ENCODE results near the gene KIF16B. TPM values are rescaled to one million over a fixed set of nuclear protein-coding genes. Genes with fewer than 3 reads are reported as not detected.
"Not testable (repeated sequence)": the region's sequence is repeated elsewhere in the genome, so short reads cannot be mapped to it uniquely, and the experiment has no call there.

KIF16B gene
- total RNA-seq, 4 donors from 2014 or later: 22.2 to 59.2 (median 31.4) TPM

GRCh38 chr20:16601047-16601446, 27.8 kb upstream of the KIF16B start:
- no peak overlapping the region for H3K4me3 ChIP-seq (ENCODE audit: low read depth, poor library complexity, severe bottlenecking)
- TF ChIP-seq, protein P1, sequence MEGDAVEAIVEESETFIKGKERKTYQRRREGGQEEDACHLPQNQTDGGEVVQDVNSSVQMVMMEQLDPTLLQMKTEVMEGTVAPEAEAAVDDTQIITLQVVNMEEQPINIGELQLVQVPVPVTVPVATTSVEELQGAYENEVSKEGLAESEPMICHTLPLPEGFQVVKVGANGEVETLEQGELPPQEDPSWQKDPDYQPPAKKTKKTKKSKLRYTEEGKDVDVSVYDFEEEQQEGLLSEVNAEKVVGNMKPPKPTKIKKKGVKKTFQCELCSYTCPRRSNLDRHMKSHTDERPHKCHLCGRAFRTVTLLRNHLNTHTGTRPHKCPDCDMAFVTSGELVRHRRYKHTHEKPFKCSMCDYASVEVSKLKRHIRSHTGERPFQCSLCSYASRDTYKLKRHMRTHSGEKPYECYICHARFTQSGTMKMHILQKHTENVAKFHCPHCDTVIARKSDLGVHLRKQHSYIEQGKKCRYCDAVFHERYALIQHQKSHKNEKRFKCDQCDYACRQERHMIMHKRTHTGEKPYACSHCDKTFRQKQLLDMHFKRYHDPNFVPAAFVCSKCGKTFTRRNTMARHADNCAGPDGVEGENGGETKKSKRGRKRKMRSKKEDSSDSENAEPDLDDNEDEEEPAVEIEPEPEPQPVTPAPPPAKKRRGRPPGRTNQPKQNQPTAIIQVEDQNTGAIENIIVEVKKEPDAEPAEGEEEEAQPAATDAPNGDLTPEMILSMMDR (IDR thresholded peaks at IDR 0.05): no peak
- no peak for TF ChIP-seq POLR2A (IDR thresholded peaks at IDR 0.05)
- no peak for DNase-seq (ENCODE audit: low spot score in 2 of 2)
- intact Hi-C loops (cut with DNase I; ENCODE audit: low total_unique reads): no loop called here
- WGBS, 2 donors: 40 to 48% methylated on average over 2 of the region's 2 CpGs

DNA sequence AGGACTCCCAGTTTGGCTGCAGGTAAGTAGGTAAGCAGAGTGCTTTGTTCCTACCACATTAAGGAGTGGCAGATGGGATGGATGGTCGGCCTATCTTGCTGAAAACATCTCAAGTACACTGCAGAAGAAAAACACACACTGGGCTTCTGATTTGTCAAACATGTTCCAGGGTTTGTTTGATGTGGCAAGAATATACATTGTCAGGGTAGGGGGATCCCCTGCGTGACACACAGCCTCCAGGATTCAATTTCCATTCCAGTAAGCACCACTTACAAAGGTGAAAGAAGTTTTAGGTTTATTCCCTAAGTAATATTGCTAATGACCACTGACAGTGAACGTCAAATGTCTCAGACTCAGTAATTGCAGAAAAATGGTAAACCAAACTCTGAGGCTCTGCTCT, 26.0 kb upstream of the KIF16B start:
- intact Hi-C loops (cut with DNase I; ENCODE audit: low total_unique reads): no loop called here
- no peak for DNase-seq (ENCODE audit: low spot score in 2 of 2)
- WGBS, 2 donors: 75 to 85% methylated on average over 3 of the region's 3 CpGs
- no peak for TF ChIP-seq POLR2A (IDR thresholded peaks at IDR 0.05)
- TF ChIP-seq, protein P1 (IDR thresholded peaks at IDR 0.05): no peak
- H3K4me3 ChIP-seq (ENCODE audit: low read depth, poor library complexity, severe bottlenecking): no peak overlapping the region

DNA sequence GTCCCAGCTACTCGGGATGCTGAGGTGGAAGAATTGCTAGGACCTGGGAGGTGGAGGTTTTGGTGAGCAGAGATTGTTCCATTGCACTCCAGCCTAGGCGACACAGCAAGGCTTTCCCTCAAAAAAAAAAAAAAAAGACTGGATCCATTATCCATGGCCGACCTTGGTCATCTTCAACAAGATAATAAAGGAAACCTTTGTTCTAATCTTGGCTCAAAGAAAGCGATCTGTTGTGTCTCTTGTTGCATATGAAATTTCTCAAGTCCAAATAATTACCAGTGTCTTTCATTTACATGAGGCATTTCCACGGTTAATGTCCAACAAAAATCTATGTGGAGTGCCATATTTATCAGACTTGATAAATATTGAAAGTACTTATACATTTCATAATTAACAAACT, 23.7 kb upstream of the KIF16B start:
- H3K4me3 ChIP-seq (ENCODE audit: low read depth, poor library complexity, severe bottlenecking): no peak overlapping the region
- WGBS, 2 donors: 83 to 86% methylated on average over 5 of the region's 5 CpGs
- no peak for DNase-seq (ENCODE audit: low spot score in 2 of 2)
- intact Hi-C loops (cut with DNase I; ENCODE audit: low total_unique reads): no loop called here
- TF ChIP-seq, protein P1 (IDR thresholded peaks at IDR 0.05): no peak
- no peak for TF ChIP-seq POLR2A (IDR thresholded peaks at IDR 0.05)

DNA sequence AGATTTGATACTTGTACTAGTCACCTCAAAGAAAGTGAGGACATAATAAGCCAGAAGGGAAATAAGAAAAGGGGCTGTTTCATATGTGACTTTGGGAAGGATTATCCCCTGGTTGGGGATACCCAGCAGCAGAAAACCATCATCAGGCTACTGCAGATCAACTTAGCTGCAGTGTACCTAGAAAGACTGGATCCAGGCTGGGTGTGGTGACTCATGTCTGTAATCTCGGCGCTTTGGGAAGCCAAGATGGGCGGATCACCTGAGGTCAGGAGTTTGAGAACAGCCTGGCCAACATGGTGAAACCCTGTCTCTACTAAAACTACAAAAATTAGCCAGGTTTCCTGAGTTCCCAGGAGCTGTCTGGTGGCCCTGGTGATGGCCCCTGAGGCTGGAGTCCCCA, 23.2 kb upstream of the KIF16B start:
- DNase-seq (ENCODE audit: low spot score in 2 of 2); intact Hi-C loops (cut with DNase I; ENCODE audit: low total_unique reads); H3K4me3 ChIP-seq (ENCODE audit: low read depth, poor library complexity, severe bottlenecking): not testable (repeated sequence)
- WGBS, 2 donors: 22 to 45% methylated on average over 3 of the region's 3 CpGs

DNA sequence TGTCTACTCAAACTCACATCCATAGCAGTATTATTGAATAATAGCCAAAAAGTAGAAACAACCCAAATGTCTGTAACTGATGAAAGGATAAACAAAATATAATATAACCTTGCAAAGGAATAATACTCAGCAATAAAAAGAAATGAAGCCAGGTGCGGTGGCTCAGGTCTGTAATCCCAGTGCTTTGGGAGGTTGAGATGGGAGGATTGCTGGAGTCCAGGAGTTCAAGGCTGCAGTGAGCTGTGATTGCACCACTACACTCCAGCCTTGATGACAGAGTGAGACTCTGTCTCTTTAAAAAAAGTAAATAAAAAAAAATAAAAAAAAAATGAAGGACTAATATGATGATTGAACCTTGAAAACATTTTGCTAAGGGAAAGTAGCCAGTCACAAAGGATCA, 22.1 kb upstream of the KIF16B start:
- intact Hi-C loops (cut with DNase I; ENCODE audit: low total_unique reads): no loop called here
- H3K4me3 ChIP-seq (ENCODE audit: low read depth, poor library complexity, severe bottlenecking): no peak overlapping the region
- TF ChIP-seq, protein P1 (IDR thresholded peaks at IDR 0.05): no peak
- no peak for TF ChIP-seq POLR2A (IDR thresholded peaks at IDR 0.05)
- DNase-seq (ENCODE audit: low spot score in 2 of 2): no peak
- WGBS, 2 donors: 90 to 100% methylated on average over 1 of the region's 1 CpG

DNA sequence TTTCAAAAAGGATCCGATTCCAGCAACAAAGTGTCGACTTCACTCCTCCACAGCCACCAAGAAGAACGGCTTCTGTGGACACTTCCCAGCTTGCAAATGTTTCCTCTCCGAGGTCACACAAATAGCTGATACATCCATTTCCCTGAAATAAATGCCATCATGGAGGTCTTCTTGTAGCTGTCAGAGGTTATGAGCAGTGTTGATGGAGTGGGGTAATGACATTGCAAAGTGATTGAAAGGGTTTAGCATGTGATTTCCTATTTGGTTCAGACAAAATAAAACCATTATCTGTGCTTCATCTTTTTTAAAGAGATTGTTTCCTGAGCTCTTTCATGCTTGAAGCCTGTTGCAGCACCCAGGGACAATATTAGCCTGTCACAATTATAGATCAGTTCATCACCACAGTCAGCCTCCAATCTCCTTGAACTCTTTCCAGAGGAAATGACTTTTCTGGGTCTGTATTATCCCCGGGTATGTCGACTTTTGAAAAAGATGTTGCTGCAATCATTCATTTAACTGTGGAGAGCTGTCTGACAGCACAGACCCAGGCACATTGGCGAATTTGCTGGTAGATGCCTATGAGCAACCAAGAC, 16.9 kb upstream of the KIF16B start:
- no peak for DNase-seq (ENCODE audit: low spot score in 2 of 2)
- intact Hi-C loops (cut with DNase I; ENCODE audit: low total_unique reads): no loop called here
- H3K4me3 ChIP-seq (ENCODE audit: low read depth, poor library complexity, severe bottlenecking): no peak overlapping the region
- TF ChIP-seq, protein P1 (IDR thresholded peaks at IDR 0.05): no peak
- TF ChIP-seq POLR2A (IDR thresholded peaks at IDR 0.05): no peak
- WGBS, 2 donors: 73 to 75% methylated on average over 7 of the region's 7 CpGs

Data from lower leg skin (tissue), 4 donors.